Activated CD4-positive, alpha-beta T cell treated with anti-CD3 and anti-CD28 coated beads, Interleukin-2, Interleukin-6, amounts not matched to agents 100 ng/mL and 50 ng/mL, durations not matched to agents 16 hours and 8 hours (primary cell): Measurements from ENCODE around the gene SMIM29.

Source experiments
- DNase-seq: peaks from one replicate; pipeline ENCODE4 v3.0.0-alpha.2; 2020

SMIM29 gene

GRCh38 chr6:34223956-34224940, 24.6 kb downstream of the SMIM29 start:
- DNase-seq: peak; percentile 96

DNA sequence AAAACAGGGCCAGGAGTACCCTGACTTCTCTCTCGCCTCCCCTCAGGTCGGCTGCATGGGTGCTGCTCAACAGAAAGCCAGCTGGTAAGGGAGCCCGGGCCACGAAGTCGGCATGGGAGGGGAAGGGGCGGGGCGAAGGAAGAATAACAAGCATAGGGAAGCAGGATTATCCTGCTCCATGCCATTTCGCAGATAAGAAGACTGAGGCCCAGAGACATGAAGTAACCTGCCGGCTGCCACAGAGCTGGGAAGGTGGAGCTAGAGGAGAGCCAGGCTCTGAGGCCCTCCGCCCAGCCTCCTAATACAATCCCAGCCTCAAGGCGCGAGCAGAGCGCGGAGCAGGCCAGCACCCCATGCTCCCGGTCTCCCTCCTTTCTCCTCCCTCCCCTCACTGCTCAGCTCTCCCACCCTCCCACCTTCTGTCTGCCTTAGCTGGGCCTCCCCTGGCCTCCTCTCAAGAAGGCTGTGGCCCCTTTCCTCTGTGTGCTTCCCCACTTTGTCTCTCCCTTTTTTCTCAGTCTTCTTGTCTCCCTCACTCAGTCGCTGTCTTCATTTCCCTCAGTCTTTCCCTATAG, 25.3 kb downstream of the SMIM29 start:
- DNase-seq: no peak

DNA sequence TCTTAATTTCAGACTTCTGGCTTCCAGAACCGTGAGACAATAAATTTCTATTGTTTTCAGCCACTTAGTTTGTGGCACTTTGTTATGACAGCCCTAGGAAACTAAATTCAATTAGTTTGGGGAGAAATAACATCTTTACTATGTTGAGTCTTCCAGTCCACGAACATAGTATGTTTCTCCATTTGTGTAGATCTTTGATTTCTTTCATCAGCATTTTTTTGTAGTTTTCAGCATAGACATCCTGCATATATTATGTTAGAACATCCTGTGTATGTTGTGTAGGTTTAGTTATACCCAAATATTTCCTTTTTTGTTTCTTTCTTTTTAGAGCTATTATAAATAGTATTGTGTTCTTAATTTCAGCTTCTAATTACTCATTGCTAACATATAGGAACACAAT, 30.1 kb downstream of the SMIM29 start:
- DNase-seq: no peak

- DNase-seq: no peak
These were observed 35.0 kb downstream of the SMIM29 start for GRCh38 chr6:34213772-34214171.

- DNase-seq: no peak
These were observed 40.9 kb downstream of the SMIM29 start for GRCh38 chr6:34207695-34208443.

- DNase-seq: no peak
These were observed 42.1 kb downstream of the SMIM29 start for GRCh38 chr6:34206726-34207125.

- no peak for DNase-seq
These were observed 42.9 kb downstream of the SMIM29 start for GRCh38 chr6:34205916-34206315.

- DNase-seq: no peak
These were observed 43.3 kb downstream of the SMIM29 start for GRCh38 chr6:34205466-34205865.

GRCh38 chr6:34204693-34205092, 44.1 kb downstream of the SMIM29 start:
- no peak for DNase-seq

- DNase-seq: no peak
These were observed 46.2 kb downstream of the SMIM29 start for GRCh38 chr6:34202329-34203201.

DNA sequence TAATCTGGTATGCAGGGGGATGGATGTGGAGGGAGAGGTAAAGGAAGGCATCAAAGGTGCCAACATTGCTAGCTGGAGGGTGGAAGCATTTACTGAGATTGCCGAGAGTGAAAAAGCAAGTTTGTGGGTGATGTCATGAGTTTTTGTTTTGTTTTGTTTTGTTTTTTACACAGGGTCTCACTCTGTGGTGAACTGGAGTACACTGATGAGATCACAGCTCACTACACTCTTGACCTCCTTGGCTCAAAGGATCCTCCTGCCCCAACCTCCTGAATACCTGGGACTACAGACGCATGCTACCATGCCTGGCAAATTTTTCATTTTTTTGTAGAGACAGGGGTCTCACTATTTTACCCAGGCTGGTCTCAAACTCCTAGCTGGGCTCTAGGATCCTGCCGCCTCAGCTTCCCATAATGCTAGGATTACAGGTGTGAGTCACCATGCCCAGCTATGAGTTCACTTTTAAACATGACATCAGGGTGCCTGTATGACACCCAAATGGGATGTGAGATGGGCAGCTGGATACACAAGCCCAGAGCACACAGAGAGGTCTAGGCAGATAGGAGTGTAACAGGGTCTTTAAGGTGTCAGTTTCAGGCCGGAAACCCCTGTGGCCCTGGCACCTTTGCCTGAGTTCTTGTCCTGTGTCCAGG, 47.2 kb downstream of the SMIM29 start:
- DNase-seq: no peak

GRCh38 chr6:34200340-34200971, 48.4 kb downstream of the SMIM29 start:
- no peak for DNase-seq

DNA sequence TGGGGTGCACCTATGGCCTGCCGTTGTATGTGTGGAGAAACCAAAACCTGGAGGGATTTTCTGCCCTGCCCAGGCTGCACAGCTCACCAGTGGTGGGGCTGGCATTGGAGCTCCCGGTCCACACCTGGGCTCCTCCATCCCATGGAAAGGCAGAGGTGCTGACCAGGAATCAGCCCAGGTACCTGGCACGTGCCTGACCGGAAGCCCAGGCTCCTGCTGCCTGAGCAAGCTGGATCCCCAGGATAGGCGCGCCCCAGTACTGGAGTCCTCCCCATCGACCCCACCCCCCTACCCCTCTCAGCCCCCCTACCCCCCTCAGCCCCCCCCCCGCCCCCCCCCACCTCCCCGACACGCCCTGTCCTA, 52.0 kb downstream of the SMIM29 start:
- no peak for DNase-seq
